ENCODE results near the gene SLC30A4. TPM values are rescaled to one million over a fixed set of nuclear protein-coding genes. Genes with fewer than 3 reads are reported as not detected.

SLC30A4 gene
- total and polyA plus RNA-seq, 2 of the 4 experiments (the other 2 are of a cell fraction): 2.1 to 5.6 TPM

DNA sequence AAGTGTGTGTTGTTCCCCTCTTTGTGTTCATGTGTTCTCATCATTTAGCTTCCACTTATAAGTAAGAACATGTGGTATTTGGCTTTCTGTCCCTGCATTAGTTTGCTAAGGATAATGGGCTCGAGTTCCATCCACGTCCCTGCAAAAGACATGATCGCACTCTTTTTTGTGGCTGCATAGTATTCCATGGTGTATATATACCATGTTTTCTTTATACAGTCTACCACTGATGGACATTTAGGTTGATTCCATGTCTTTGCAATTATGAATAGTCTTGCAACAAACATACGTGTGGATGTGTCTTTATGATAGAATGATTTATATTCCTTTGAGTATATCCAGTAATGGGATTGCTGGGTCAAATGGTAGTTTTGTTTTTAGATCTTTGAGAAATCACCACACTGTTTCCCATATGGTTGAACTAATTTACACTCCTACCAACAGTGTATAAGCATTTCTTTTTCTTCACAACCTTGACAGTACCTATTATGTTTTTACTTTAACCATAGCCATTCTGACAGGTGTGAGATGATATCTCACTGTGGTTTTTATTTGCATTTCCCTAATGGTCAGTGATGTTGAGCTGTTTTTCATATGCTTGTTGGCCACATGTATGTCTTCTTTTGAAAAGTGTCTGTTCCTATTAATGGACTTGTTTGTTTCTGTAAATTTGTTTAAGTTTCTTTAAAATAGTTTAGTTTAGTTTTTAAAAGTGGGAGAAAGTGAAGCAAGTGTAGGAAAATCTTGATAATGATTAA, 21.9 kb upstream of the SLC30A4 start:
- H3K23ac ChIP-seq (ENCODE audit: low read depth, low read length): no peak overlapping the region
- no peak overlapping the region for H2BK120ac ChIP-seq (ENCODE audit: low read depth, low read length)
- no peaks in the 10 kb centered on the region for H4K20me1 ChIP-seq (ENCODE audit: insufficient read depth, low read length)
- H2AK9ac ChIP-seq (replicated peaks; ENCODE audit: low read depth, low read length, poor library complexity): no peak overlapping the region
- H2BK20ac ChIP-seq (ENCODE audit: low read depth, low read length): no peak overlapping the region
- no peak overlapping the region for H2AK5ac ChIP-seq (ENCODE audit: low read depth, low read length)
- no peaks in the 10 kb centered on the region for H3K36me3 ChIP-seq (ENCODE audit: control insufficient read depth, insufficient read depth, low read length)
- ChIA-PET CTCF (no interaction called here), POLR2A (ENCODE audit: unreplicated experiment) (no interaction called here)
- intact Hi-C loops (cut with micrococcal nuclease) (no loop called here), in situ Hi-C loops (cut with MboI; ENCODE audit: low sequenced_read_pairs) (no loop called here), dilution Hi-C loops (cut with HindIII; ENCODE audit: low sequenced_read_pairs, unreplicated experiment) (no loop called here)
- H3K4me2 ChIP-seq (ENCODE audit: low read depth, low read length): no peak overlapping the region
- H3K18ac ChIP-seq (ENCODE audit: low read depth, low read length): no peak overlapping the region
- H4K8ac ChIP-seq (ENCODE audit: low read depth in 2 of 2, low read length in 2 of 2): no peak overlapping the region
- no peaks in the 10 kb centered on the region for H3K9me1 ChIP-seq (ENCODE audit: insufficient read depth, low read length)
- no peak overlapping the region for H3K56ac ChIP-seq (ENCODE audit: extremely low read depth, insufficient read depth, low read length)
- DNase-seq (no peak), ATAC-seq (ENCODE audit: low read depth) (no peak)
- no peak overlapping the region for H2AFZ ChIP-seq (replicated peaks; ENCODE audit: low read length, poor library complexity)
- H3K27ac ChIP-seq (ENCODE audit: insufficient read depth, low read length): no peak overlapping the region
- no peaks in the 10 kb centered on the region for H3K79me1 ChIP-seq (ENCODE audit: low read depth in 1 of 2, low read length in 2 of 2)
- no CpG with 5 or more reads among the region's 4 CpGs for WGBS, 2 experiments (ENCODE audit: extremely low coverage in 2 of 2, insufficient read length in 1 of 2)
- H3K4me1 ChIP-seq (ENCODE audit: control insufficient read depth, insufficient read depth, low read length): no peaks in the 10 kb centered on the region
- no peak overlapping the region for H2BK15ac ChIP-seq (ENCODE audit: low read depth, low read length)
- H3K14ac ChIP-seq (replicated peaks; ENCODE audit: low read depth, low read length): no peak overlapping the region
- no peak for TF ChIP-seq NFE2L2 (IDR thresholded peaks at IDR 0.05; ENCODE audit: low read depth, low read length)
- TF ChIP-seq, protein P1, sequence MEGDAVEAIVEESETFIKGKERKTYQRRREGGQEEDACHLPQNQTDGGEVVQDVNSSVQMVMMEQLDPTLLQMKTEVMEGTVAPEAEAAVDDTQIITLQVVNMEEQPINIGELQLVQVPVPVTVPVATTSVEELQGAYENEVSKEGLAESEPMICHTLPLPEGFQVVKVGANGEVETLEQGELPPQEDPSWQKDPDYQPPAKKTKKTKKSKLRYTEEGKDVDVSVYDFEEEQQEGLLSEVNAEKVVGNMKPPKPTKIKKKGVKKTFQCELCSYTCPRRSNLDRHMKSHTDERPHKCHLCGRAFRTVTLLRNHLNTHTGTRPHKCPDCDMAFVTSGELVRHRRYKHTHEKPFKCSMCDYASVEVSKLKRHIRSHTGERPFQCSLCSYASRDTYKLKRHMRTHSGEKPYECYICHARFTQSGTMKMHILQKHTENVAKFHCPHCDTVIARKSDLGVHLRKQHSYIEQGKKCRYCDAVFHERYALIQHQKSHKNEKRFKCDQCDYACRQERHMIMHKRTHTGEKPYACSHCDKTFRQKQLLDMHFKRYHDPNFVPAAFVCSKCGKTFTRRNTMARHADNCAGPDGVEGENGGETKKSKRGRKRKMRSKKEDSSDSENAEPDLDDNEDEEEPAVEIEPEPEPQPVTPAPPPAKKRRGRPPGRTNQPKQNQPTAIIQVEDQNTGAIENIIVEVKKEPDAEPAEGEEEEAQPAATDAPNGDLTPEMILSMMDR (conservative IDR thresholded peaks at IDR 0.05; ENCODE audit: low read depth, low read length): no peak
- TF ChIP-seq, protein P2, sequence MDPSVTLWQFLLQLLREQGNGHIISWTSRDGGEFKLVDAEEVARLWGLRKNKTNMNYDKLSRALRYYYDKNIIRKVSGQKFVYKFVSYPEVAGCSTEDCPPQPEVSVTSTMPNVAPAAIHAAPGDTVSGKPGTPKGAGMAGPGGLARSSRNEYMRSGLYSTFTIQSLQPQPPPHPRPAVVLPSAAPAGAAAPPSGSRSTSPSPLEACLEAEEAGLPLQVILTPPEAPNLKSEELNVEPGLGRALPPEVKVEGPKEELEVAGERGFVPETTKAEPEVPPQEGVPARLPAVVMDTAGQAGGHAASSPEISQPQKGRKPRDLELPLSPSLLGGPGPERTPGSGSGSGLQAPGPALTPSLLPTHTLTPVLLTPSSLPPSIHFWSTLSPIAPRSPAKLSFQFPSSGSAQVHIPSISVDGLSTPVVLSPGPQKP (IDR thresholded peaks at IDR 0.05; ENCODE audit: borderline replicate concordance, low read depth, low read length): no peak
- no peak for TF ChIP-seq CEBPB (IDR thresholded peaks at IDR 0.05; ENCODE audit: low read depth, low read length)
- no peak for TF ChIP-seq MAFK (IDR thresholded peaks at IDR 0.05; ENCODE audit: low read depth, low read length)
- TF ChIP-seq RCOR1 (IDR thresholded peaks at IDR 0.05; ENCODE audit: insufficient replicate concordance, low read length): no peak
- TF ChIP-seq CHD1 (IDR thresholded peaks at IDR 0.05; ENCODE audit: low read depth, low read length): no peak
- no TSS peak for BruUV-seq (replicated peaks)
- no peaks in the 10 kb centered on the region for H3K27me3 ChIP-seq (ENCODE audit: control insufficient read depth, insufficient read depth, low read length)
- no peak overlapping the region for H2BK5ac ChIP-seq (ENCODE audit: low read depth, low read length, poor library complexity, severe bottlenecking)
- H3K9me3 ChIP-seq (ENCODE audit: control insufficient read depth, insufficient read depth, low read length): no peaks in the 10 kb centered on the region
- H3K4ac ChIP-seq (ENCODE audit: low read depth, low read length): no peak overlapping the region
- H3K9ac ChIP-seq (ENCODE audit: low read depth, low read length): no peak overlapping the region
- no peak overlapping the region for H4K91ac ChIP-seq (ENCODE audit: insufficient read depth, low read depth, low read length)
- H3K4me3 ChIP-seq (ENCODE audit: insufficient read depth, low read depth, low read length): no peak overlapping the region
- H4K5ac ChIP-seq (ENCODE audit: low read depth, low read length): no peak overlapping the region
